Ishikawa (cell line): ENCODE data around the gene NYNRIN.

ENCODE experiments used
- CEBPB ChIP-seq: IDR thresholded peaks from 2 replicates; pipeline ENCODE4 v1.6.1; 2012
- CREB1 ChIP-seq: IDR thresholded peaks from 2 replicates; pipeline ENCODE4 v1.6.1; 2012; ENCODE audit warnings: low read depth
- EGR1 ChIP-seq: IDR thresholded peaks from 2 replicates; pipeline ENCODE4 v1.6.1; 2012
- EP300 ChIP-seq: IDR thresholded peaks from 2 replicates; pipeline ENCODE4 v1.6.1; 2012; ENCODE audit warnings: borderline replicate concordance
- FOXM1 ChIP-seq: IDR thresholded peaks from 2 replicates; pipeline ENCODE4 v1.6.1; 2012; ENCODE audit warnings: low read depth, borderline replicate concordance
- MAX ChIP-seq: IDR thresholded peaks from 2 replicates; pipeline ENCODE4 v1.6.1; 2012
- NFIC ChIP-seq: IDR thresholded peaks from 2 replicates; pipeline ENCODE4 v1.6.1; 2012
- RAD21 ChIP-seq: IDR thresholded peaks from 2 replicates; pipeline ENCODE4 v1.6.1; 2012; ENCODE audit warnings: low read depth
- REST ChIP-seq: IDR thresholded peaks from 2 replicates; pipeline ENCODE4 v1.6.1; 2012; ENCODE audit warnings: low read depth, mild to moderate bottlenecking
- TAF1 ChIP-seq: IDR thresholded peaks from 2 replicates; pipeline ENCODE4 v1.6.1; 2012; ENCODE audit warnings: low read depth, mild to moderate bottlenecking
- TCF12 ChIP-seq: IDR thresholded peaks from 2 replicates; pipeline ENCODE4 v1.6.1; 2012; ENCODE audit warnings: low read depth
- TEAD4 ChIP-seq: IDR thresholded peaks from 2 replicates; pipeline ENCODE4 v1.6.1; 2012
- USF1 ChIP-seq: IDR thresholded peaks from 2 replicates; pipeline ENCODE4 v1.6.1; 2012
- YY1 ChIP-seq: IDR thresholded peaks from 2 replicates; pipeline ENCODE4 v1.6.1; 2012; ENCODE audit warnings: low read depth

- TF ChIP-seq RAD21, result no peak
- no peak for TF ChIP-seq TAF1
- TF ChIP-seq TCF12, result no peak
- TF ChIP-seq REST, result no peak
- TF ChIP-seq NFIC, result no peak
- TF ChIP-seq EP300, result no peak
- no peak for TF ChIP-seq CEBPB
- no peak for TF ChIP-seq USF1
- TF ChIP-seq EGR1, result no peak
- no peak for TF ChIP-seq FOXM1
- TF ChIP-seq YY1, result no peak
- TF ChIP-seq MAX, result no peak
- TF ChIP-seq CREB1, result no peak
- no peak for TF ChIP-seq TEAD4
Observed at GRCh38 chr14:24369463-24369862, 29.3 kb upstream of the NYNRIN start.
